Naive thymus-derived CD4-positive, alpha-beta T cell (primary cell): ENCODE measurements around the gene MEIOSIN. TPM values are rescaled to one million over a fixed set of nuclear protein-coding genes. Genes with fewer than 3 reads are reported as not detected.

Experiments
- ATAC-seq: fragments of 150-1000 bp; cut with Tn5 transposase; 2 replicates; pipeline ENCODE4 v1.10.0; 2021; ENCODE audit warnings: mild to moderate bottlenecking, moderate library complexity
- CTCF ChIA-PET: fragments of 350-600 bp; sonication (Branson Sonifier 250); formaldehyde crosslinking; loops from one replicate; lab custom pipeline; 2021; ENCODE audit warnings: antibody characterized with exemption; lab: Charles Lee
- POLR2A ChIA-PET: fragments of 350-600 bp; sonication (Branson Sonifier 250); formaldehyde crosslinking; loops from one replicate; lab custom pipeline; 2021; ENCODE audit warnings: antibody characterized with exemption, inconsistent platforms; lab: Charles Lee
- DNase-seq, 9 donors: peaks; one replicate each; pipeline versions ENCODE4 v3.0.0 to v3.0.0-alpha.2; 2020 to 2022; ENCODE audit warnings: mixed read lengths in 1 of 9
- H3K27ac ChIP-seq: one replicate; pipeline ENCODE4 v1.7.0; 2013; ENCODE audit warnings: mild to moderate bottlenecking, low read depth, low read length, moderate library complexity
- H3K27me3 ChIP-seq, 2 donors: one replicate each; pipeline ENCODE4 v1.7.0; 2013; ENCODE audit warnings: low read length in 2 of 2, mild to moderate bottlenecking in 2 of 2, moderate library complexity in 2 of 2; ENCODE audit not compliant: control insufficient read depth in 2 of 2, insufficient read depth in 2 of 2
- H3K36me3 ChIP-seq, 3 experiments: 1 replicate in 2 of 3; 2 replicates in 1 of 3; pipeline ENCODE4 v1.7.0; 2013; ENCODE audit warnings: low read length in 3 of 3, mild to moderate bottlenecking in 3 of 3, moderate library complexity in 1 of 3; ENCODE audit not compliant: insufficient read depth in 3 of 3, control insufficient read depth in 2 of 3
- H3K4me1 ChIP-seq, 2 donors: one replicate each; pipeline ENCODE4 v1.7.0; 2013; ENCODE audit warnings: low read length in 2 of 2, mild to moderate bottlenecking in 2 of 2, moderate library complexity in 1 of 2; ENCODE audit not compliant: control insufficient read depth in 2 of 2, insufficient read depth in 2 of 2
- H3K4me3 ChIP-seq: 2 replicates; pipeline ENCODE4 v1.7.0; 2013; ENCODE audit warnings: mild to moderate bottlenecking, low read length
- H3K9me3 ChIP-seq, 3 experiments: 1 replicate in 2 of 3; 2 replicates in 1 of 3; pipeline ENCODE4 v1.7.0; 2013; ENCODE audit warnings: low read length in 3 of 3; ENCODE audit not compliant: control insufficient read depth in 2 of 3
- H3K27ac Mint-ChIP-seq, 9 donors: one replicate each; pipeline ENCODE4 v1.8.0; 2020 to 2022; ENCODE audit warnings: mixed read lengths in 9 of 9, mild to moderate bottlenecking in 8 of 9, moderate library complexity in 5 of 9, inconsistent platforms in 2 of 9
- H3K27me3 Mint-ChIP-seq, 5 donors: one replicate each; pipeline ENCODE4 v1.8.0; 2021 to 2022; ENCODE audit warnings: mixed read lengths in 5 of 5, mild to moderate bottlenecking in 1 of 5
- H3K36me3 Mint-ChIP-seq, 5 donors: one replicate each; pipeline ENCODE4 v1.8.0; 2020 to 2022; ENCODE audit warnings: mixed read lengths in 5 of 5, mild to moderate bottlenecking in 3 of 5, inconsistent platforms in 1 of 5
- H3K4me1 Mint-ChIP-seq, 7 donors: one replicate each; pipeline ENCODE4 v1.8.0; 2020 to 2022; ENCODE audit warnings: mixed read lengths in 7 of 7, mild to moderate bottlenecking in 3 of 7, inconsistent platforms in 1 of 7
- H3K4me3 Mint-ChIP-seq, 10 donors: one replicate each; pipeline ENCODE4 v1.8.0; 2020 to 2022; ENCODE audit warnings: mild to moderate bottlenecking in 10 of 10, mixed read lengths in 10 of 10, moderate library complexity in 6 of 10, inconsistent platforms in 2 of 10
- H3K9me3 Mint-ChIP-seq, 11 donors: one replicate each; pipeline ENCODE4 v1.8.0; 2020 to 2022; ENCODE audit warnings: mixed read lengths in 11 of 11, mild to moderate bottlenecking in 4 of 11, inconsistent platforms in 1 of 11, moderate library complexity in 1 of 11
- intact Hi-C, 2 donors: fragments of 100-400 bp; cut with micrococcal nuclease; formaldehyde crosslinking; loops; one replicate each; pipeline ENCODE4 v1.15.1; 2023
- polyA plus RNA-seq, 2 donors: library from polyadenylated mRNA; unstranded; fragments of 300-500 nt; fragmentation: Illumina TruSeq; gene quantifications; one replicate each; pipeline ENCODE4 v1.2.3, GENCODE V29; 2021
- total RNA-seq, 6 experiments: library from RNA in 5 of 6; stranded (reverse) in 5 of 6; gene quantifications; 1 replicate in 5 of 6; 2 replicates in 1 of 6; pipeline ENCODE4 v1.2.3 and lab custom pipeline; 2021 to 2026

Gene MEIOSIN
- total and polyA plus RNA-seq, 7 experiments from 2014 or later: not detected

DNA sequence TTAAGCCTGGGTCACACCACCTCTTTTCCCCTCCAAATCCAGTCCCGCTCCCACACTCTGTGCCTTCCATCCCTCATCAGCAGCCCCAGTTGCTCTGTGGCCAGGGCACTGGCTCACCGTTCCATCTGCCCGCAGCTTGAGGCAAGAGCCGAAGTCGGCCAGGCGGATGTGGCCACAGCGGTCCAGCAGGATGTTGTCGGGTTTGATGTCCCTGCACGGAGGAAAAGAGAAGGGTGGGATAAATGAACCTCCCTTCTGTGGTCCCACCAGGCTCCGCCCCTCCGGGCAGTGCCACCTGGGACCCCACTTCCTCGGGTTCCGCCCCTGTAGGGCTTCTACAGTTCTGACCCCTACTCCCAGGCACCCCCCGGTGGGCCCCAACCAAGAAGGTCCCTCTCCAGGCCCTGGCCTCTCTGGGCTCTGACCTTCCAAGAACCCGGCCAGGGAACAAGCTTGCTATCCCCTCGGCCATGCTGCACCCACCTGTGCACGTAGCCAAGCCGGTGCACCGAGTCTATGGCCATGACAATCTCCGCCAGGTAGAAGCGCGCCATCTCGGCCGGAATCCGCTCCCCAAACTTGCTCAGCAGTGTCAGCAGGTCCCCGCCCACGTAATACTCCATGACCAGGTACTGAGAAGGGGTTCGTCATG, 44.9 kb downstream of the MEIOSIN start:
- ATAC-seq (no peak), DNase-seq (no peak)
- intact Hi-C loops: loop anchor here in 1 of 2 donors (2.0 kb wide), 1 partner anchor 39 kb away; no protein-coding TSS in a partner anchor
- peaks cover 0 to 18% of the 10 kb centered on the region in 2 donors for H3K27me3 ChIP-seq
- peaks cover 7 to 17% of the 10 kb centered on the region in 2 donors for H3K4me1 ChIP-seq
- Mint-ChIP-seq H3K27ac (no peak overlapping the region), H3K9me3 (no peaks in the 10 kb centered on the region), H3K4me3 (peak overlapping the region in 5 of 10 donors; percentile 17 to 83 (median 41)), H3K4me1 (peaks cover 13 to 23% (median 18%) of the 10 kb centered on the region in 7 donors), H3K27me3 (peaks cover 15 to 35% (median 30%) of the 10 kb centered on the region in 5 donors), H3K36me3 (peaks cover 0 to 12% (median 10%) of the 10 kb centered on the region in 5 donors)
- no peak overlapping the region for H3K27ac ChIP-seq
- no peaks in the 10 kb centered on the region for H3K9me3 ChIP-seq
- ChIA-PET POLR2A (interaction anchor here (1.5 kb wide), 1 partner anchor 9 kb away, joined by 4 read pairs; the partner anchor contains the start of gene SIX5), CTCF (no interaction called here)
- H3K4me3 ChIP-seq: no peak overlapping the region
- peaks cover 0 to 15% (median 0%) of the 10 kb centered on the region in 3 experiments for H3K36me3 ChIP-seq

DNA sequence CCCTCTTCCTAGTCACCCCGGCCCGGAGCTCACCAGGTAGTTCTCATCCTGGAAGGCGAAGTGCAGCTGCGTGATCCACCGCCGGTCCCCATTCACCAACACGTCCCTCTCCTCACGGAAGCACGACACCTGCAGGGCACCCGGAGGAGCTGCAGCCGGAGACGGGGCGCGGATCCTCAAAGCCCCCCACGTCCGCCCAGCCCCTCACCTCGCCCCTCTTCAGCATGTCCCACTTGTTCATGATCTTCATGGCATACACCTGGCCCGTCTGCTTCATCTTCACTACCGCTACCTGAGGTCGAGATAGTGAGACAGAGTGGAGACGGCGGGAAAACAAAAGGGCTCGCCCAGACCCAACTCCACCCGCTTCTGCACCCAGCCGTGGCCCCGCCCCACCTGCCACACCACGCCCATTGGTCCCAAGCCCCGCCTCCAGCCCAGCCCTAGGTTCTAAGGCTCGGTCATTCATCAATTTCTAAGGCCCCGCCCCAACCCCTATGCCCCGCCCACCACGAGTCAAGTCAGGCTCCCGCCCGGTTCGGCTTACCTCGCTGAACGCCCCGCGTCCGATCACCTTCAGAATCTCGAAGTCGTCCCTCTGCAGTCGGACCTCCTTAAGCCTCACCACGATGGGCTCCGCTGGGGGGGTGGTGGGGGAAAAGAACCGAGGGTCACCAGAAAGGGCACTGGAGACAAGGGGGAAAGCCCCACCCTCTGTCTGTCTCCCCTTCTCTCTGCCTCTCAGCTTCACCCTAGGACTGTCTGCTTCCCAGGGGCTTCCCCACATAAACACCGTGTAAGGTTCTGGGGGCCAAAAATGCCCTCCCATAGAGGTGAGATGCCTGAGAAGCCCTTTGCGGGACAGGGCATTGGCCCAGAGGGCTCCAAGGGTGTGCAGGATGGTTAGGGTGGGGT, 46.2 kb downstream of the MEIOSIN start:
- H3K27me3 Mint-ChIP-seq: peaks cover 15 to 39% (median 36%) of the 10 kb centered on the region in 5 donors
- peaks cover 13 to 28% (median 18%) of the 10 kb centered on the region in 7 donors for H3K4me1 Mint-ChIP-seq
- DNase-seq (peak; percentile 41 to 94 (median 59)), ATAC-seq (peak; percentile 95)
- intact Hi-C loops: loop anchor here (1.0 to 2.0 kb wide), 4 partner anchors 9 to 98 kb away; partner anchors contain the start of gene DMWD (in 2 of the 2)
- H3K27ac ChIP-seq: no peak overlapping the region
- no peaks in the 10 kb centered on the region for H3K9me3 ChIP-seq
- peaks cover 0 to 15% (median 0%) of the 10 kb centered on the region in 3 experiments for H3K36me3 ChIP-seq
- H3K36me3 Mint-ChIP-seq: peaks cover 0 to 15% (median 12%) of the 10 kb centered on the region in 5 donors
- H3K9me3 Mint-ChIP-seq: no peaks in the 10 kb centered on the region
- POLR2A ChIA-PET: interaction anchor here (0.7 to 1.5 kb wide), 3 partner anchors 9 to 11 kb away, joined by 3 to 4 read pairs (median 4); partner anchors contain the start of gene SIX5
- peak overlapping the region in 1 of 9 donors; percentile 69 for H3K27ac Mint-ChIP-seq
- CTCF ChIA-PET: interaction anchor here (0.6 to 1.2 kb wide), 5 partner anchors 8 to 399 kb away, joined by 3 to 19 read pairs (median 3); partner anchors contain the start of gene SIX5
- H3K4me3 Mint-ChIP-seq: peak overlapping the region; percentile 69 to 95 (median 81)
- peak overlapping the region; percentile 59 for H3K4me3 ChIP-seq
- H3K27me3 ChIP-seq: peaks cover 0 to 18% of the 10 kb centered on the region in 2 donors
- peaks cover 7 to 17% of the 10 kb centered on the region in 2 donors for H3K4me1 ChIP-seq

DNA sequence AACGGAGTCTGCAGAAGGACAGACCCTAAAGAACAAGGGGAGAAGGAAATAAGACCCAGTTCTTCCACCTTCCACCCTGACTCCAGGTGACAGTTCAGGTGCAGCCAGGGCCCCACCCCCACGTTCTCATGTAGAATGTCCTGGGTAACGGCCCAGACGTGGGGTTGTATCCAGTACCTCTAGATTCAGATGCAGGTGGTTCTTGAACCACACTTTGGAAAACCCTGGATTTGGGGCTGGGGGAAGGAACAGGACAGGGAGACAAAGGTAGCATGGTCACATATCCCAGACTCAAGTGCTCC, 46.9 kb downstream of the MEIOSIN start:
- Mint-ChIP-seq H3K4me3 (peak overlapping the region in 3 of 10 donors; percentile 69 to 83 (median 79)), H3K27ac (no peak overlapping the region), H3K27me3 (peaks cover 15 to 39% (median 36%) of the 10 kb centered on the region in 5 donors), H3K9me3 (no peaks in the 10 kb centered on the region), H3K36me3 (peaks cover 0 to 15% (median 12%) of the 10 kb centered on the region in 5 donors), H3K4me1 (peaks cover 13 to 28% (median 18%) of the 10 kb centered on the region in 7 donors)
- peaks cover 7 to 17% of the 10 kb centered on the region in 2 donors for H3K4me1 ChIP-seq
- DNase-seq (no peak), ATAC-seq (no peak)
- POLR2A ChIA-PET: no interaction called here
- CTCF ChIA-PET: no interaction called here
- H3K27ac ChIP-seq: no peak overlapping the region
- peaks cover 0 to 18% of the 10 kb centered on the region in 2 donors for H3K27me3 ChIP-seq
- peaks cover 0 to 15% (median 0%) of the 10 kb centered on the region in 3 experiments for H3K36me3 ChIP-seq
- intact Hi-C loops: no loop called here
- H3K4me3 ChIP-seq: no peak overlapping the region
- H3K9me3 ChIP-seq: no peaks in the 10 kb centered on the region

DNA sequence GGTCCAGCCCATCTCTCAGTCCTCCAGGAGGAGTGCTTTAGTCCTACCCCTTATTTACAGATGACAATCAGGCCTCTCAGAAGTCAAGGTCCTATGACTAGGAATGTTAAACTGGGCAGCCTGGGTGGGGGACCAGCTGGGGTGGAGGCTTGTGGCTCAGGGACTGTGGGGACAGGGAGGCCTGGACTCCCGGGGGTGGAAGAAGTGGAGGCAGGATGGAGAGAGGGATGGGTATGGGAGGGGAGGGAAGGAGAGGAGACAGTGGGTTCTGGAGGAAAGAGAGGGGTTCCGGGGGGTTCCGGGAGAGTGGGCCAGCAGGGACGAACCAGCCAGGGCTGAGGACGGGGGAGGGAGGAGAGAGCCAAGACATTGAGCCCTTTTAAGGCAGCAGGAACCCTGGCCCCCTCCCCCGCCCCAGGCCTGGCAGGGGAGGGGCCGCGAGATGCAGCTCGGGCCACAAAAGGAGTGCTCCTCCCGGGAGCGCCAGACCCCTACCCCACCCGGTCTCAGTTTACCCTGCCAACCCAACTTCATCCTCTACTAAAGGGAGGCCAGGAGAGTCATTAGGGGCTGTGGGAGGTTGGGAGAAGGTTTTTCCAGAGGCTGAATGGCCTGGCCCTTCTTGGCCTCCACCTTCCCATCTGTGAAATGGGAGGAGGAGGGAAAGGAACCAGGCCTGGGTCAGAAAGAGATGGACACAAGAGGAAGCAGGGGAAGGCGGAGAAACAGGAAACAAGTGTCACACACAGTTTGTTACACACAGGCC, 47.4 kb downstream of the MEIOSIN start:
- H3K27ac Mint-ChIP-seq: peak overlapping the region in 1 of 9 donors; percentile 10
- H3K9me3 Mint-ChIP-seq: no peaks in the 10 kb centered on the region
- peak overlapping the region in 1 of 10 donors; percentile 79 for H3K4me3 Mint-ChIP-seq
- peaks cover 13 to 28% (median 18%) of the 10 kb centered on the region in 7 donors for H3K4me1 Mint-ChIP-seq
- Histone ChIP-seq H3K9me3 (no peaks in the 10 kb centered on the region), H3K36me3 (peaks cover 0 to 19% (median 0%) of the 10 kb centered on the region in 3 experiments), H3K4me3 (no peak overlapping the region), H3K4me1 (peaks cover 7 to 17% of the 10 kb centered on the region in 2 donors), H3K27ac (no peak overlapping the region), H3K27me3 (peaks cover 0 to 18% of the 10 kb centered on the region in 2 donors)
- ATAC-seq: no peak
- peaks cover 15 to 39% (median 36%) of the 10 kb centered on the region in 5 donors for H3K27me3 Mint-ChIP-seq
- intact Hi-C loops: no loop called here
- no peak for DNase-seq
- CTCF ChIA-PET: no interaction called here
- POLR2A ChIA-PET: no interaction called here
- peaks cover 0 to 15% (median 12%) of the 10 kb centered on the region in 5 donors for H3K36me3 Mint-ChIP-seq

DNA sequence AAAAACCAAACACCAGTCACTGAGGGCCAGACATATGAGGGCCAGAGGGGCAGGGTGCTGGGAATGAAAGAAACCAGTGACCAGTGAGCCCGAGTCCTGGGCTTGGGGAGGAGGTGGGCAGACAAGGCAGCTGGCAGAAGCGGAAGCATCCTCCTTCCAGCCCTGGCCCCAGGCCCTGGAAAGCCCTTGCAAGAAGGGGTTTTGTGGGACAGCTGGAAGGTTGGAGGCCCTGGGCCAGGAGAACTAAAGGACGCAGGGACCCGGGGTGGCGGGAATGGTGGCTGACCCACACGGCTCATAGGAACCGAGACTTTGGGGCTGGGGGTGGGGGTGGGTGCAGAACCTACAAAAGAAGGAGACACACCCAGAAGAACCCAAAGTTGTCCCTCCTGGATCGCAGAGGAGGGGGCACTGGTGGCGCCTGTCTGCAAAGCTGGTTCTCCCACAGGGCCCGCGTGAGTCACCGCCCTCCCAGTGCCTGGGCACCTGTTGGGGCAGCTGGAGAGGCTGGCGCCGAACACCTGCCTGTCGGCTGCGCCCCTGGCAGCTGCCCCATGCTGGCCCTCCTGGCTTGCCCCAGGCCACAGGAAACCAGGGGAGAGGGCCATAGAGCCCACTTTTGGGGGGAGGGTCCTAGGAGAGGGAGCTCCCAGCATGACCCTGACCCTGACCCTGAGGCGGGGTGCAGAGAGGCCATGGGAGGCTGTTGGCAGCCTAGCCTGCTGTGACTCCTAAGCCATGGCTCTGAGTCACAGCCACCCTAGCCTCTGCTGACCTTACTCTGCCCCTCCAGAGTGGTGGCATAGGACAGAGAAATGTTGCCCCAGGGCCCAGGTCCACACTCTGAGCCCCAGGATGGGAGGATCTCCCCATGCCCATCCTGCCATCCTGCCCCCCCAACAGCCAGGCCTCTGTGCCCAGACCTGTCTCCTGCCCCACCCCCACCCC, 48.2 kb downstream of the MEIOSIN start:
- DNase-seq (peak in 1 of 9 donors; percentile 6), ATAC-seq (no peak)
- peaks cover 0 to 18% of the 10 kb centered on the region in 2 donors for H3K27me3 ChIP-seq
- Mint-ChIP-seq H3K27ac (no peak overlapping the region), H3K27me3 (peaks cover 15 to 39% (median 37%) of the 10 kb centered on the region in 5 donors), H3K4me3 (no peak overlapping the region), H3K4me1 (peaks cover 13 to 28% (median 18%) of the 10 kb centered on the region in 7 donors), H3K9me3 (peaks cover 0 to 2% (median 0%) of the 10 kb centered on the region in 11 donors), H3K36me3 (peaks cover 0 to 15% (median 12%) of the 10 kb centered on the region in 5 donors)
- intact Hi-C loops: no loop called here
- H3K4me3 ChIP-seq: no peak overlapping the region
- ChIA-PET POLR2A (interaction anchor here (0.6 to 1.7 kb wide), 2 partner anchors 9 to 1396 kb away, joined by 3 to 5 read pairs; no protein-coding TSS in a partner anchor), CTCF (no interaction called here)
- peaks cover 7 to 17% of the 10 kb centered on the region in 2 donors for H3K4me1 ChIP-seq
- H3K36me3 ChIP-seq: peaks cover 0 to 27% (median 2%) of the 10 kb centered on the region in 3 experiments
- no peaks in the 10 kb centered on the region for H3K9me3 ChIP-seq
- no peak overlapping the region for H3K27ac ChIP-seq
